Lower leg skin (tissue), 4 donors: ENCODE results near the gene RFX2. TPM values are rescaled to one million over a fixed set of nuclear protein-coding genes. Genes with fewer than 3 reads are reported as not detected.

ENCODE experiments used
- DNase-seq, 2 donors: peaks; one replicate each; pipeline ENCODE4 v3.0.0-alpha.2; 2019; ENCODE audit warnings: low spot score in 2 of 2
- H3K4me3 ChIP-seq: fragments of 200-600 bp; sonication (generic); 2 replicates; pipeline ENCODE4 v1.5.1; 2017; ENCODE audit warnings: mild to moderate bottlenecking, low read depth; ENCODE audit not compliant: poor library complexity, severe bottlenecking
- CTCF ChIP-seq, 3 donors: fragments of 450-650 bp; IDR thresholded peaks; one replicate each; pipeline ENCODE4 v1.5.1; 2016; ENCODE audit warnings: antibody characterized with exemption in 3 of 3, mild to moderate bottlenecking in 3 of 3, moderate library complexity in 2 of 3
- POLR2A ChIP-seq, 2 donors: fragments of 450-650 bp; IDR thresholded peaks; one replicate each; pipeline ENCODE4 v1.6.1; 2016 to 2017; ENCODE audit warnings: antibody characterized with exemption in 2 of 2, mild to moderate bottlenecking in 1 of 2, moderate library complexity in 1 of 2
- WGBS, 2 donors: methylation state at CpG; one replicate each; pipeline ENCODE4 v1.1.5; 2018; 5-methylcytosine and 5-hydroxymethylcytosine counted together
- intact Hi-C: fragments of 100-400 bp; cut with DNase I; formaldehyde crosslinking; loops from one replicate; pipeline ENCODE4 v1.15.0; 2023; ENCODE audit warnings: low total_unique reads
- total RNA-seq, 4 donors: library from RNA; depleted of rRNA; stranded (reverse); fragments of >200 nt; gene quantifications; one replicate each; pipeline ENCODE4 v1.1.0, GENCODE V29; 2016

The RFX2 gene
- total RNA-seq, result 10 to 100 TPM; 19.6 to 28.7 (median 25.8) TPM

GRCh38 chr19:6110360-6110977 lies at the start of gene RFX2:
RFX2 (minus strand) TSS chr19:6110500; CDS start chr19:6047496, 63,004 bp downstream.
- peak within 1 kb of the TSS; percentile 21 for H3K4me3 ChIP-seq
- WGBS, 2 donors, result 0% methylated on average over 17 to 49 of the region's 75 CpGs
- TF ChIP-seq CTCF (IDR thresholded peaks at IDR 0.05) (no peak), POLR2A (IDR thresholded peaks at IDR 0.05) (no peak)
- DNase-seq, result peak; percentile 99 to 100
- intact Hi-C loops, result loop anchor here (5.0 kb wide), 1 partner anchor 48 kb away; no protein-coding TSS in a partner anchor

- 57 to 61% methylated on average over 2 of the region's 2 CpGs for WGBS, 2 donors
- DNase-seq, result no peak
- TF ChIP-seq CTCF (IDR thresholded peaks at IDR 0.05) (no peak), POLR2A (IDR thresholded peaks at IDR 0.05) (no peak)
- H3K4me3 ChIP-seq, result no peak overlapping the region
- intact Hi-C loops, result loop anchor here (10.0 kb wide), 1 partner anchor 959 kb away; no protein-coding TSS in a partner anchor
Measured at GRCh38 chr19:6156033-6156432, 45.7 kb upstream of the RFX2 start.

- 87 to 88% methylated on average over 8 of the region's 8 CpGs for WGBS, 2 donors
- no peak for DNase-seq
- intact Hi-C loops, result loop anchor here (10.0 kb wide), 1 partner anchor 965 kb away; no protein-coding TSS in a partner anchor
- TF ChIP-seq CTCF (IDR thresholded peaks at IDR 0.05) (no peak), POLR2A (IDR thresholded peaks at IDR 0.05) (no peak)
- H3K4me3 ChIP-seq, result no peak overlapping the region
Measured at GRCh38 chr19:6150289-6150688, 40.0 kb upstream of the RFX2 start.

GRCh38 chr19:6141217-6141616 lies 30.9 kb upstream of the RFX2 start:
- no peak for TF ChIP-seq POLR2A (IDR thresholded peaks at IDR 0.05)
- TF ChIP-seq CTCF (IDR thresholded peaks at IDR 0.05), result no peak
- no peak overlapping the region for H3K4me3 ChIP-seq
- intact Hi-C loops, result no loop called here
- no peak for DNase-seq
- WGBS, 2 donors, result 66 to 68% methylated on average over 1 of the region's 1 CpG

- 60 to 81% methylated on average over 2 of the region's 2 CpGs for WGBS, 2 donors
- TF ChIP-seq POLR2A (IDR thresholded peaks at IDR 0.05), result no peak
- no peak overlapping the region for H3K4me3 ChIP-seq
- DNase-seq, result no peak
- intact Hi-C loops, result no loop called here
Measured at GRCh38 chr19:6138511-6138910, 28.2 kb upstream of the RFX2 start.

- WGBS, 2 donors, result 44 to 53% methylated on average over 7 of the region's 7 CpGs
- H3K4me3 ChIP-seq, result no peak overlapping the region
- DNase-seq, result no peak
- intact Hi-C loops, result no loop called here
- no peak for TF ChIP-seq POLR2A (IDR thresholded peaks at IDR 0.05)
Measured at GRCh38 chr19:6138066-6138465, 27.8 kb upstream of the RFX2 start.

GRCh38 chr19:6133231-6133630 lies 22.9 kb upstream of the RFX2 start:
- intact Hi-C loops, result no loop called here
- no peak for TF ChIP-seq CTCF (IDR thresholded peaks at IDR 0.05)
- TF ChIP-seq POLR2A (IDR thresholded peaks at IDR 0.05), result no peak
- 92 to 93% methylated on average over 5 of the region's 5 CpGs for WGBS, 2 donors

More at GRCh38 chr19:6133231-6133630, 22.9 kb upstream of the RFX2 start:
- no peak overlapping the region for H3K4me3 ChIP-seq
- DNase-seq, result no peak
